K562 (cell line): ENCODE results near the gene CAPN8. TPM values are rescaled to one million over a fixed set of nuclear protein-coding genes. Genes with fewer than 3 reads are reported as not detected.
A peak's percentile ranks its signal among the peaks of the same experiment; 100 is the strongest.

Source experiments
- HNRNPK ChIP-seq: fragments of 200-400 bp; formaldehyde crosslinking; IDR thresholded peaks from one replicate; pipeline ENCODE4 v1.6.1; 2018; ENCODE audit warnings: mild to moderate bottlenecking, low read depth, low read length; ENCODE audit not compliant: poor library complexity, severe bottlenecking
- HOXB6 ChIP-seq: fragments of 250-450 bp; sonication (Bioruptor Pico); IDR thresholded peaks from 2 replicates; pipeline ENCODE4 v1.5.1; 2022; ENCODE audit warnings: mild to moderate bottlenecking, borderline replicate concordance
- JUNB ChIP-seq: fragments of 450-650 bp; formaldehyde crosslinking; conservative IDR thresholded peaks from 2 replicates; pipeline ENCODE4 v1.4.0; 2020; ENCODE audit warnings: mild to moderate bottlenecking
- NCOA2 ChIP-seq, 2 experiments: fragments of 450-650 bp; IDR thresholded peaks; 2 replicates each; pipeline ENCODE4 v1.6.1; 2018; ENCODE audit warnings: mild to moderate bottlenecking in 2 of 2, moderate library complexity in 1 of 2; ENCODE audit not compliant: partially characterized antibody in 2 of 2
- PPARD ChIP-seq: fragments of 250-450 bp; sonication (Bioruptor Pico); IDR thresholded peaks from 2 replicates; pipeline ENCODE4 v1.8.0; 2022; ENCODE audit warnings: inconsistent platforms, mild to moderate bottlenecking, moderate library complexity
- RERE ChIP-seq: sonication (generic); formaldehyde crosslinking; IDR thresholded peaks from 2 replicates; pipeline ENCODE4 v1.8.0; 2023; ENCODE audit warnings: missing genetic modification reagents, mild to moderate bottlenecking, borderline replicate concordance
- SIX5 ChIP-seq, 2 experiments: IDR thresholded peaks; 2 replicates each; pipeline ENCODE4 v1.6.1; 2011; ENCODE audit warnings: low read length in 2 of 2, borderline replicate concordance in 1 of 2, low read depth in 1 of 2, mild to moderate bottlenecking in 1 of 2, moderate library complexity in 1 of 2; ENCODE audit not compliant: insufficient read depth in 1 of 2
- SNAPC5 ChIP-seq: fragments of 250-450 bp; sonication (Bioruptor Pico); IDR thresholded peaks from 2 replicates; pipeline ENCODE4 v1.8.0; 2021; ENCODE audit warnings: moderate library complexity, mild to moderate bottlenecking, inconsistent platforms
- ZBTB40 ChIP-seq, 2 experiments: fragments of 450-650 bp in 1 of 2; sonication (generic) in 1 of 2; formaldehyde crosslinking in 1 of 2; IDR thresholded peaks; 2 replicates each; pipeline versions ENCODE4 v1.7.1 to v1.9.0; 2016 to 2022; ENCODE audit warnings: inconsistent platforms in 1 of 2, mild to moderate bottlenecking in 1 of 2, missing genetic modification reagents in 1 of 2
- ZNF316 ChIP-seq: fragments of 450-650 bp; IDR thresholded peaks from 2 replicates; pipeline ENCODE4 v1.6.1; 2016
- ZNF699 ChIP-seq: fragments of 250-450 bp; sonication (Bioruptor Pico); IDR thresholded peaks from 2 replicates; pipeline ENCODE4 v1.8.0; 2021; ENCODE audit warnings: mild to moderate bottlenecking, moderate library complexity; ENCODE audit not compliant: insufficient replicate concordance
- polyA plus RNA-seq, 8 experiments: library from polyadenylated mRNA; depleted of rRNA in 4 of 8; stranded (reverse) in 5 of 8; unstranded in 3 of 8; fragments of >200 nt; fragmentation: Nextera tagmentation in 2 of 8; fragmentation: Illumina TruSeq in 1 of 8; extraction: Ambion mirVana in 2 of 8; extraction: Trizol in 1 of 8; gene quantifications; 2 replicates each; pipeline versions ENCODE4 v1.2.1 to v1.2.3, GENCODE V29; 2011 to 2014; ENCODE audit warnings: inconsistent platforms in 1 of 8, missing spikeins in 1 of 8
- total RNA-seq, 7 experiments: library from RNA; depleted of rRNA in 6 of 7; stranded (reverse); fragments of >200 nt in 6 of 7; fragmentation: Illumina TruSeq in 2 of 7; extraction: Trizol in 2 of 7; gene quantifications; 2 replicates each; pipeline versions ENCODE4 v1.2.1 to v1.2.3, GENCODE V29; 2011 to 2021; ENCODE audit warnings: low replicate concordance in 1 of 7

The CAPN8 gene
- total and polyA plus RNA-seq, 9 of the 15 experiments (the other 6 are each of a cell fraction or from before 2014, with no cell fraction given): 0.06 TPM; not detected in 8

- TF ChIP-seq SNAPC5 (CRISPR knock-in tag): no peak
- no peak for TF ChIP-seq JUNB
- TF ChIP-seq ZNF316: no peak
- no peak for TF ChIP-seq ZNF699 (CRISPR knock-in tag)
- TF ChIP-seq HNRNPK: no peak
- no peak for TF ChIP-seq NCOA2 (IDR thresholded peaks at IDR 0.05; ENCODE audit: partially characterized antibody in 2 of 2)
- peak; percentile 72; the same call in 1 of the 2 replicates for TF ChIP-seq RERE
- TF ChIP-seq PPARD (CRISPR knock-in tag): no peak
- no peak for TF ChIP-seq HOXB6 (CRISPR knock-in tag)
- TF ChIP-seq ZBTB40 (IDR thresholded peaks at IDR 0.05): no peak
- no peak for TF ChIP-seq ZBTB40 (CRISPR knock-in tag; IDR thresholded peaks at IDR 0.05)
- TF ChIP-seq SIX5 (IDR thresholded peaks at IDR 0.05; ENCODE audit: borderline replicate concordance in 1 of 2, insufficient read depth in 1 of 2, low read depth in 1 of 2, low read length in 2 of 2): no peak
Observed at GRCh38 chr1:223712194-223712849, 46.8 kb upstream of the CAPN8 start, which contains the start of gene CAPN2 (continued).
